ENCODE measurements around the gene CLRN1. TPM values are rescaled to one million over a fixed set of nuclear protein-coding genes. Genes with fewer than 3 reads are reported as not detected.

The CLRN1 gene
- total RNA-seq, 1 donor from 2014 or later = not detected

- Mint-ChIP-seq H3K4me3 (ENCODE audit: unreplicated experiment) (no peak overlapping the region), H3K9me3 (ENCODE audit: unreplicated experiment) (no peaks in the 10 kb centered on the region), H3K27me3 (ENCODE audit: unreplicated experiment) (peaks cover 2% of the 10 kb centered on the region), H3K36me3 (ENCODE audit: low read depth, unreplicated experiment) (no peaks in the 10 kb centered on the region), H3K4me1 (ENCODE audit: unreplicated experiment) (no peaks in the 10 kb centered on the region), H3K27ac (ENCODE audit: unreplicated experiment) (no peak overlapping the region)
- DNase-seq (ENCODE audit: low spot score) = no peak
- no peak for TF ChIP-seq CTCF (IDR thresholded peaks at IDR 0.05; ENCODE audit: unreplicated experiment)
These were observed 60.8 kb downstream of the CLRN1 start for GRCh38 chr3:150911771-150912170.

GRCh38 chr3:150906461-150906860 is 66.1 kb downstream of the CLRN1 start:
- no peak for TF ChIP-seq CTCF (IDR thresholded peaks at IDR 0.05; ENCODE audit: unreplicated experiment)
- no peak for DNase-seq (ENCODE audit: low spot score)
- Mint-ChIP-seq H3K4me1 (ENCODE audit: unreplicated experiment) (peaks cover 6% of the 10 kb centered on the region), H3K4me3 (ENCODE audit: unreplicated experiment) (no peak overlapping the region), H3K36me3 (ENCODE audit: low read depth, unreplicated experiment) (no peaks in the 10 kb centered on the region), H3K27me3 (ENCODE audit: unreplicated experiment) (peaks cover 3% of the 10 kb centered on the region), H3K9me3 (ENCODE audit: unreplicated experiment) (no peaks in the 10 kb centered on the region), H3K27ac (ENCODE audit: unreplicated experiment) (no peak overlapping the region)

- Mint-ChIP-seq H3K4me3 (ENCODE audit: unreplicated experiment) (no peak overlapping the region), H3K27me3 (ENCODE audit: unreplicated experiment) (peaks cover 3% of the 10 kb centered on the region), H3K27ac (ENCODE audit: unreplicated experiment) (no peak overlapping the region), H3K4me1 (ENCODE audit: unreplicated experiment) (peaks cover 6% of the 10 kb centered on the region), H3K36me3 (ENCODE audit: low read depth, unreplicated experiment) (no peaks in the 10 kb centered on the region), H3K9me3 (ENCODE audit: unreplicated experiment) (no peaks in the 10 kb centered on the region)
- TF ChIP-seq CTCF (IDR thresholded peaks at IDR 0.05; ENCODE audit: unreplicated experiment) = no peak
- DNase-seq (ENCODE audit: low spot score) = no peak
These were observed 66.8 kb downstream of the CLRN1 start for GRCh38 chr3:150905746-150906145.

- H3K36me3 Mint-ChIP-seq (ENCODE audit: low read depth, unreplicated experiment) = no peaks in the 10 kb centered on the region
- no peak within 1 kb of the TSS for H3K4me3 Mint-ChIP-seq (ENCODE audit: unreplicated experiment)
- no peaks in the 10 kb centered on the region for H3K9me3 Mint-ChIP-seq (ENCODE audit: unreplicated experiment)
- no peak for TF ChIP-seq CTCF (IDR thresholded peaks at IDR 0.05; ENCODE audit: unreplicated experiment)
- H3K27ac Mint-ChIP-seq (ENCODE audit: unreplicated experiment) = peak within 1 kb of the TSS; percentile 28
- H3K4me1 Mint-ChIP-seq (ENCODE audit: unreplicated experiment) = peaks cover 6% of the 10 kb centered on the region
- DNase-seq (ENCODE audit: low spot score) = no peak
- peaks cover 3% of the 10 kb centered on the region for H3K27me3 Mint-ChIP-seq (ENCODE audit: unreplicated experiment)
These were observed 67.2 kb downstream of the CLRN1 start, which contains the start of gene MINDY4B for GRCh38 chr3:150905339-150905738. Gene MINDY4B, minus strand, starts transcription at chr3:150905439. Its CDS starts 0 bp downstream, at chr3:150905439.

- Mint-ChIP-seq H3K27ac (ENCODE audit: unreplicated experiment) (no peak overlapping the region), H3K36me3 (ENCODE audit: low read depth, unreplicated experiment) (no peaks in the 10 kb centered on the region), H3K4me3 (ENCODE audit: unreplicated experiment) (no peak overlapping the region), H3K9me3 (ENCODE audit: unreplicated experiment) (no peaks in the 10 kb centered on the region), H3K4me1 (ENCODE audit: unreplicated experiment) (peaks cover 19% of the 10 kb centered on the region), H3K27me3 (ENCODE audit: unreplicated experiment) (peaks cover 1% of the 10 kb centered on the region)
- DNase-seq (ENCODE audit: low spot score) = no peak
- TF ChIP-seq CTCF (IDR thresholded peaks at IDR 0.05; ENCODE audit: unreplicated experiment) = no peak
These were observed 69.5 kb downstream of the CLRN1 start for GRCh38 chr3:150902988-150903387.

Data from endothelial cell (in vitro differentiated cells).